OCI-LY7 (cell line): Measurements from ENCODE around the gene NSRP1. TPM values are rescaled to one million over a fixed set of nuclear protein-coding genes. Genes with fewer than 3 reads are reported as not detected.

ENCODE experiments used
- BruUV-seq: library from RNA; stranded (reverse); fragments of 400-500 nt; replicated peaks from 2 replicates; lab custom pipeline; 2021; lab: Mats Ljungman, UMichigan
- CTCF ChIA-PET: fragments of 300-600 bp; sonication (Branson Sonifier 250); formaldehyde crosslinking; loops from one replicate; lab custom pipeline; 2022; ENCODE audit warnings: antibody characterized with exemption; ENCODE audit not compliant: unreplicated experiment; lab: Charles Lee
- POLR2A ChIA-PET: fragments of 300-600 bp; sonication (Branson Sonifier 250); formaldehyde crosslinking; loops from one replicate; lab custom pipeline; 2022; ENCODE audit warnings: antibody characterized with exemption; lab: Charles Lee
- DNase-seq: peaks from one replicate; pipeline ENCODE4 v3.0.0-alpha.2; 2015; ENCODE audit warnings: low spot score
- H2AFZ ChIP-seq: fragments of 200-600 bp; sonication (generic), shearing (Covaris generic); 2 replicates; pipeline ENCODE4 v1.6.1; 2014; ENCODE audit warnings: mild to moderate bottlenecking, antibody characterized with exemption, low read length, moderate library complexity
- H3K27ac ChIP-seq: fragments of 200-600 bp; sonication (generic); 2 replicates; pipeline ENCODE4 v1.5.1; 2014; ENCODE audit warnings: mixed run types, low read depth, mild to moderate bottlenecking, moderate library complexity, low read length, inconsistent platforms; ENCODE audit not compliant: poor library complexity, severe bottlenecking
- H3K36me3 ChIP-seq: fragments of 200-600 bp; sonication (generic); 2 replicates; pipeline ENCODE4 v1.6.1; 2014; ENCODE audit warnings: mild to moderate bottlenecking, antibody characterized with exemption, low read length, moderate library complexity, mixed read lengths; ENCODE audit not compliant: insufficient read depth
- H3K4me1 ChIP-seq: fragments of 200-600 bp; sonication (generic); 2 replicates; pipeline ENCODE4 v1.5.1; 2014; ENCODE audit warnings: mild to moderate bottlenecking, low read length; ENCODE audit not compliant: insufficient read depth, poor library complexity, severe bottlenecking
- H3K4me2 ChIP-seq: fragments of 200-600 bp; sonication (generic); 2 replicates; pipeline ENCODE4 v1.6.1; 2014; ENCODE audit warnings: mild to moderate bottlenecking, low read length
- H3K4me3 ChIP-seq: fragments of 200-600 bp; sonication (generic); 2 replicates; pipeline ENCODE4 v1.5.1; 2014; ENCODE audit warnings: mild to moderate bottlenecking, low read depth, low read length; ENCODE audit not compliant: poor library complexity, severe bottlenecking
- H3K79me2 ChIP-seq: fragments of 200-600 bp; sonication (generic); 2 replicates; pipeline ENCODE4 v1.6.1; 2016; ENCODE audit warnings: low read depth, mild to moderate bottlenecking, low read length, moderate library complexity, mixed read lengths; ENCODE audit not compliant: insufficient read depth
- H3K9me2 ChIP-seq: fragments of 200-600 bp; sonication (generic); 2 replicates; pipeline ENCODE4 v1.6.1; 2016; ENCODE audit warnings: mild to moderate bottlenecking, low read length, mixed read lengths; ENCODE audit not compliant: insufficient read depth
- H3K9me3 ChIP-seq: fragments of 200-600 bp; sonication (generic); 2 replicates; pipeline ENCODE4 v1.6.1; 2014; ENCODE audit warnings: mild to moderate bottlenecking, mixed run types, low read length, mixed read lengths
- H4K20me1 ChIP-seq: fragments of 200-600 bp; sonication (generic); 2 replicates; pipeline ENCODE4 v1.6.1; 2014; ENCODE audit warnings: mild to moderate bottlenecking, antibody characterized with exemption, low read length, moderate library complexity, mixed read lengths; ENCODE audit not compliant: insufficient read depth
- CTCF ChIP-seq: fragments of 200-600 bp; sonication (generic); conservative IDR thresholded peaks from 2 replicates; pipeline ENCODE4 v1.5.1; 2014; ENCODE audit warnings: mild to moderate bottlenecking, antibody characterized with exemption, low read length, moderate library complexity, mixed read lengths
- EZH2phosphoT487 ChIP-seq: fragments of 200-600 bp; sonication (generic); IDR thresholded peaks from 2 replicates; pipeline ENCODE4 v1.6.1; 2018; ENCODE audit warnings: low read depth, borderline replicate concordance, mild to moderate bottlenecking, mixed run types, antibody characterized with exemption, low read length, moderate library complexity, mixed read lengths
- intact Hi-C: fragments of 100-400 bp; cut with micrococcal nuclease; formaldehyde crosslinking; loops from one replicate; pipeline ENCODE4 v1.10.0; 2022; ENCODE audit not compliant: unreplicated experiment
- total RNA-seq, 2 experiments: library from RNA; depleted of rRNA in 1 of 2; stranded (reverse); fragments of >200 nt in 1 of 2; shearing (Covaris generic) in 1 of 2; gene quantifications; 2 replicates each; pipeline ENCODE4 v1.2.3, GENCODE V29; 2014 to 2022

Gene NSRP1
- total RNA-seq, 2 experiments from 2014 or later = 18.6 to 44.1 TPM

- TF ChIP-seq CTCF = no peak
- no peak for TF ChIP-seq EZH2phosphoT487
- POLR2A ChIA-PET = interaction anchor here (1.3 kb wide), 1 partner anchor 24 kb away, joined by 3 read pairs; no protein-coding TSS in a partner anchor
Measured at GRCh38 chr17:30188211-30188939, 71.8 kb downstream of the NSRP1 start.

DNA sequence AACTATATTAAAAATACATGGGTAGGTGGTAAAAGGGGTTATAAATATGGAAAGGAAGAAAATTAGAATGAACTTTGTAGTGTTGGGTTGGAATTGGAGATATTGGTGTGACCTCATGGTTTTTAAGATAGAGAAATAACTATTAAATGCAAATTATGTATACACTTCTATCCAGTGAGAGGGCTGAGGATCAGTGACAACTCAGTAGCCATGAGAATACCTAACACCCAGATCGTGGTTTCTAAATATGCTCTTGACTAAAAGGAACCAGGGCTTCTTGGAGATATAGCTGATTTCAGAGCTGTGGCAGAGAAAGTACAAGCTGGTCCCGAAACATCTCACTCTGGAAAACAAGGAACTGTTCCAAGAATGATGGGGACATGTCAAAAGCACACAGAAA lies 74.5 kb downstream of the NSRP1 start:
- Histone ChIP-seq H3K79me2 (no peaks in the 10 kb centered on the region), H3K4me1 (no peaks in the 10 kb centered on the region), H3K9me2 (no peaks in the 10 kb centered on the region), H2AFZ (no peak overlapping the region), H3K9me3 (no peaks in the 10 kb centered on the region), H3K4me2 (no peak overlapping the region), H3K27ac (no peak overlapping the region), H3K36me3 (peaks cover 9% of the 10 kb centered on the region; the same call in 1 of the 2 replicates), H3K4me3 (no peak overlapping the region), H4K20me1 (no peaks in the 10 kb centered on the region)
- CTCF ChIA-PET = no interaction called here
- intact Hi-C loops = no loop called here
- BruUV-seq = no TSS peak
- POLR2A ChIA-PET = no interaction called here
- TF ChIP-seq EZH2phosphoT487 (no peak), CTCF (no peak)
- DNase-seq = no peak

More at GRCh38 chr17:30188211-30188939, 71.8 kb downstream of the NSRP1 start:
- no peaks in the 10 kb centered on the region for H3K79me2 ChIP-seq
- H4K20me1 ChIP-seq = no peaks in the 10 kb centered on the region
- H3K36me3 ChIP-seq = peaks cover 36% of the 10 kb centered on the region
- H3K9me3 ChIP-seq = no peaks in the 10 kb centered on the region
- no peak overlapping the region for H3K4me3 ChIP-seq
- H3K27ac ChIP-seq = no peak overlapping the region
- BruUV-seq = no TSS peak
- no peak overlapping the region for H2AFZ ChIP-seq
- intact Hi-C loops = no loop called here
- H3K4me2 ChIP-seq = no peak overlapping the region
- H3K4me1 ChIP-seq = no peaks in the 10 kb centered on the region
- no peak for DNase-seq
- CTCF ChIA-PET = no interaction called here
- no peaks in the 10 kb centered on the region for H3K9me2 ChIP-seq

GRCh38 chr17:30196504-30196903 lies 79.9 kb downstream of the NSRP1 start:
- no peaks in the 10 kb centered on the region for H3K4me1 ChIP-seq
- no peak overlapping the region for H3K4me3 ChIP-seq
- POLR2A ChIA-PET = interaction anchor here (0.7 kb wide), 1 partner anchor 372 kb away, joined by 4 read pairs; no protein-coding TSS in a partner anchor
- no peak overlapping the region for H3K4me2 ChIP-seq
- no peak overlapping the region for H2AFZ ChIP-seq
- H3K9me3 ChIP-seq = no peaks in the 10 kb centered on the region
- no peak overlapping the region for H3K27ac ChIP-seq
- no peak for TF ChIP-seq EZH2phosphoT487
- no peak for TF ChIP-seq CTCF
- no peaks in the 10 kb centered on the region for H3K79me2 ChIP-seq
- CTCF ChIA-PET = no interaction called here
- no peaks in the 10 kb centered on the region for H4K20me1 ChIP-seq
- DNase-seq = no peak
- intact Hi-C loops = no loop called here
- BruUV-seq = no TSS peak
- no peaks in the 10 kb centered on the region for H3K36me3 ChIP-seq
- H3K9me2 ChIP-seq = no peaks in the 10 kb centered on the region
